Measurements from ENCODE around the gene UNKL.

UNKL gene

GRCh38 chr16:1325673-1326371, 88.7 kb downstream of the UNKL start:
- Mint-ChIP-seq H3K27ac (no peak overlapping the region), H3K9me3 (no peaks in the 10 kb centered on the region), H3K36me3 (ENCODE audit: low read depth) (peaks cover 13% of the 10 kb centered on the region), H3K27me3 (ENCODE audit: low read depth, poor library complexity) (peaks cover 8% of the 10 kb centered on the region), H3K4me1 (peaks cover 4% of the 10 kb centered on the region), H3K4me3 (no peak overlapping the region)
- TF ChIP-seq, protein P1, sequence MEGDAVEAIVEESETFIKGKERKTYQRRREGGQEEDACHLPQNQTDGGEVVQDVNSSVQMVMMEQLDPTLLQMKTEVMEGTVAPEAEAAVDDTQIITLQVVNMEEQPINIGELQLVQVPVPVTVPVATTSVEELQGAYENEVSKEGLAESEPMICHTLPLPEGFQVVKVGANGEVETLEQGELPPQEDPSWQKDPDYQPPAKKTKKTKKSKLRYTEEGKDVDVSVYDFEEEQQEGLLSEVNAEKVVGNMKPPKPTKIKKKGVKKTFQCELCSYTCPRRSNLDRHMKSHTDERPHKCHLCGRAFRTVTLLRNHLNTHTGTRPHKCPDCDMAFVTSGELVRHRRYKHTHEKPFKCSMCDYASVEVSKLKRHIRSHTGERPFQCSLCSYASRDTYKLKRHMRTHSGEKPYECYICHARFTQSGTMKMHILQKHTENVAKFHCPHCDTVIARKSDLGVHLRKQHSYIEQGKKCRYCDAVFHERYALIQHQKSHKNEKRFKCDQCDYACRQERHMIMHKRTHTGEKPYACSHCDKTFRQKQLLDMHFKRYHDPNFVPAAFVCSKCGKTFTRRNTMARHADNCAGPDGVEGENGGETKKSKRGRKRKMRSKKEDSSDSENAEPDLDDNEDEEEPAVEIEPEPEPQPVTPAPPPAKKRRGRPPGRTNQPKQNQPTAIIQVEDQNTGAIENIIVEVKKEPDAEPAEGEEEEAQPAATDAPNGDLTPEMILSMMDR (IDR thresholded peaks at IDR 0.05), result no peak
- DNase-seq, result no peak

DNA sequence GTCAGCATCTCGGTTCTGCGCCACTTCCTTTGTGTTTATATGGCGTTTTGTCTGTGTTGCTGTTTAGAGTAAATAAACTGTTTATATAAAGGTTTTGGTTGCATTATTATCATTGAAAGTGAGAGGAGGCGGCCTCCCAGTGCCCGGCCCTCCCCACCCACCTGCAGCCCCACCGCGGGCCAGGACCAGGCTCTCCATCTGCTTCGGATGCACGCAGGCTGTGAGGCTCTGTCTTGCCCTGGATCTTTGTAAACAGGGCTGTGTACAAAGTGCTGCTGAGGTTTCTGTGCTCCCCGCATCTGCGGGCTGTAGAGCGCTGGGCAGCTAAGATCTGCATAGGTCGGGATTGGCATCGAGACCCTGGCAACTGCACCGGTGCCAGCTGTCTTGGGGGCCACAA, 89.2 kb downstream of the UNKL start:
- Mint-ChIP-seq H3K4me3 (no peak overlapping the region), H3K36me3 (ENCODE audit: low read depth) (peaks cover 17% of the 10 kb centered on the region), H3K27ac (no peak overlapping the region), H3K9me3 (no peaks in the 10 kb centered on the region), H3K27me3 (ENCODE audit: low read depth, poor library complexity) (peaks cover 8% of the 10 kb centered on the region), H3K4me1 (peaks cover 4% of the 10 kb centered on the region)
- no peak for DNase-seq
- TF ChIP-seq, protein P1 (IDR thresholded peaks at IDR 0.05), result no peak

DNA sequence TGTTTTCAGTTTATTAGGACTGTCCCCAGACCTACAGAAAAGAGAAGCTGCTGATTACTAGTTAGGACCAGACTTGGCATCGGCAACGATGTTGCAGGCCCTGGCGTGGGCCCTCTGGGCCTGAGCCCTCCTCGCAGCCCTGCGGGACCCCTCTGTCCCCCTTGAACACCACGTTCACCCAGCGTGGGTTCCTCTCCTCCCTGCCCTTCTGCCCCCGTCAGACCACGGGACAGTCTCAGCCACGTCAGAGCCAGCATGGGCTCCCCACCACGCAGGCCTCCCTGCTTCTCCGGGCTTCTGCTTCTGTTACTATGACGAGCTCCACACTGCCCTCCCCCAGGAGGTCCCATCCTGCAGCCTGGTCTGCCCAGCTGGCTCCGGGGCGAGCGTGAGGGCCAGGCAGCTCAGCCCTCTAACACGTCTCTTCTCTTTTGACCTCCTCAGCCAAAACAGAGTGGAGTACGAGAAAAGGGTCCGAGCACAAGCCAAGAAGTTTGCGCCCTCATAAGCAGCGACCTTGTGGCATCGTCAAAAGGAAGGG, 90.1 kb downstream of the UNKL start:
- H3K27me3 Mint-ChIP-seq (ENCODE audit: low read depth, poor library complexity), result peaks cover 3% of the 10 kb centered on the region
- TF ChIP-seq, protein P1 (IDR thresholded peaks at IDR 0.05), result no peak
- H3K9me3 Mint-ChIP-seq, result no peaks in the 10 kb centered on the region
- peak overlapping the region; percentile 59 for H3K27ac Mint-ChIP-seq
- DNase-seq, result no peak
- H3K36me3 Mint-ChIP-seq (ENCODE audit: low read depth), result peaks cover 26% of the 10 kb centered on the region
- peaks cover 4% of the 10 kb centered on the region for H3K4me1 Mint-ChIP-seq
- H3K4me3 Mint-ChIP-seq, result no peak overlapping the region

- H3K27ac Mint-ChIP-seq, result no peak overlapping the region
- no peaks in the 10 kb centered on the region for H3K9me3 Mint-ChIP-seq
- TF ChIP-seq, protein P1 (IDR thresholded peaks at IDR 0.05), result no peak
- peaks cover 4% of the 10 kb centered on the region for H3K4me1 Mint-ChIP-seq
- H3K36me3 Mint-ChIP-seq (ENCODE audit: low read depth), result peaks cover 33% of the 10 kb centered on the region
- no peak overlapping the region for H3K4me3 Mint-ChIP-seq
- H3K27me3 Mint-ChIP-seq (ENCODE audit: low read depth, poor library complexity), result no peaks in the 10 kb centered on the region
- DNase-seq, result no peak
Measured at GRCh38 chr16:1323296-1324239, 90.9 kb downstream of the UNKL start.

- H3K9me3 Mint-ChIP-seq, result no peaks in the 10 kb centered on the region
- no peaks in the 10 kb centered on the region for H3K27me3 Mint-ChIP-seq (ENCODE audit: low read depth, poor library complexity)
- peaks cover 45% of the 10 kb centered on the region for H3K36me3 Mint-ChIP-seq (ENCODE audit: low read depth)
- TF ChIP-seq, protein P1 (IDR thresholded peaks at IDR 0.05), result no peak
- peaks cover 4% of the 10 kb centered on the region for H3K4me1 Mint-ChIP-seq
- H3K4me3 Mint-ChIP-seq, result no peak overlapping the region
- no peak overlapping the region for H3K27ac Mint-ChIP-seq
- no peak for DNase-seq
Measured at GRCh38 chr16:1322407-1322806, 92.1 kb downstream of the UNKL start.

Data from nephron progenitor cell (in vitro differentiated cells).